Measurements from ENCODE around the gene DPEP3.
"Not testable (repeated sequence)": the region's sequence is repeated elsewhere in the genome, so short reads cannot be mapped to it uniquely, and the experiment has no call there.

The DPEP3 gene

DNA sequence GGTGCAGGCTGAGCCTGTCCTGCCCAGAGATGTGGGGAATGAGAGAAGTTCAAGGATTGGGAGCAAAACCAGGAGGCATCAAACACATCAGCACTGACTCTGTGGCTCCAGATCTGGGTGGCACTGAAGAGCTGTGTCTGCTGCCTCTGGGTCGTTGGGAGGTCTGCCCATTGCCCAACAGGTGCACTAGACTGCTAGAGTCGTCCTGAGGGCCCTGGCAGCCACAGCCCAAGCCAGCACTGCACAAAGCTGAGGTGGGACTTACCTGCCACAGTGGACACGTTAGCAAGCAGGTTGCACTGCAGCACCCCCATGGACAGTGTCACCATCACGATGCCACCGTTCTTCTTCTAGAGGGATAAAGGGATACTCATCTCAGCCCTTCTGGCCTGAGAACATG, 3.3 kb downstream of the DPEP3 start:
- no peak for DNase-seq (ENCODE audit: low read depth, low spot score)
- CTCF ChIA-PET = interaction anchor here (0.8 to 1.3 kb wide), 3 partner anchors 14 to 30 kb away, joined by 3 to 5 read pairs (median 4); no protein-coding TSS in a partner anchor
- TF ChIP-seq, protein P1, sequence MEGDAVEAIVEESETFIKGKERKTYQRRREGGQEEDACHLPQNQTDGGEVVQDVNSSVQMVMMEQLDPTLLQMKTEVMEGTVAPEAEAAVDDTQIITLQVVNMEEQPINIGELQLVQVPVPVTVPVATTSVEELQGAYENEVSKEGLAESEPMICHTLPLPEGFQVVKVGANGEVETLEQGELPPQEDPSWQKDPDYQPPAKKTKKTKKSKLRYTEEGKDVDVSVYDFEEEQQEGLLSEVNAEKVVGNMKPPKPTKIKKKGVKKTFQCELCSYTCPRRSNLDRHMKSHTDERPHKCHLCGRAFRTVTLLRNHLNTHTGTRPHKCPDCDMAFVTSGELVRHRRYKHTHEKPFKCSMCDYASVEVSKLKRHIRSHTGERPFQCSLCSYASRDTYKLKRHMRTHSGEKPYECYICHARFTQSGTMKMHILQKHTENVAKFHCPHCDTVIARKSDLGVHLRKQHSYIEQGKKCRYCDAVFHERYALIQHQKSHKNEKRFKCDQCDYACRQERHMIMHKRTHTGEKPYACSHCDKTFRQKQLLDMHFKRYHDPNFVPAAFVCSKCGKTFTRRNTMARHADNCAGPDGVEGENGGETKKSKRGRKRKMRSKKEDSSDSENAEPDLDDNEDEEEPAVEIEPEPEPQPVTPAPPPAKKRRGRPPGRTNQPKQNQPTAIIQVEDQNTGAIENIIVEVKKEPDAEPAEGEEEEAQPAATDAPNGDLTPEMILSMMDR (IDR thresholded peaks at IDR 0.05; ENCODE audit: insufficient read depth, low read length, missing control alignments) = no peak
- POLR2A ChIA-PET = no interaction called here
- no peak overlapping the region for H3K4me3 ChIP-seq (ENCODE audit: low read depth, low read length)

DNA sequence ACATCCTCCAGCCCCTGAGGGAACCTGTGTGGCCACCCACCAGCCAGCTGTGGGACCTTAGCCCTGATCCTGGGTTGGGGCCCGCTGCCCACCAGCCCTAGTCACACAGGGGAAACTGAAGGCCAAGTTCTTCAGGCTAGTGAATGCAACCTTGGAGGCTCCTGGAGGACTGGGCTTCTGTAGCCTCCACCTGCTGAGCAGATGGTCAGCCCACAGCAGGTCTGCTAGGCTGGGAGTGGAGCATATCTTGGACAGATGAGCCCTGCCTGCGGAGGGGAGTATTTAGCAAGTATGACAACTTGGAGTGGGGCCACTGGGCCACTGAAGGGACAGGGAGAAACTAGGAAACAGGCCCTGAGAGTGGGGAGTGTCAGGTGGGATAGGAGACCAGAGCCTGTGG, 4.1 kb downstream of the DPEP3 start:
- POLR2A ChIA-PET = no interaction called here
- TF ChIP-seq, protein P1 (IDR thresholded peaks at IDR 0.05; ENCODE audit: insufficient read depth, low read length, missing control alignments) = no peak
- no peak overlapping the region for H3K4me3 ChIP-seq (ENCODE audit: low read depth, low read length)
- DNase-seq (ENCODE audit: low read depth, low spot score) = no peak
- CTCF ChIA-PET = interaction anchor here (0.5 kb wide), 1 partner anchor 27 kb away, joined by 3 read pairs; no protein-coding TSS in a partner anchor

DNA sequence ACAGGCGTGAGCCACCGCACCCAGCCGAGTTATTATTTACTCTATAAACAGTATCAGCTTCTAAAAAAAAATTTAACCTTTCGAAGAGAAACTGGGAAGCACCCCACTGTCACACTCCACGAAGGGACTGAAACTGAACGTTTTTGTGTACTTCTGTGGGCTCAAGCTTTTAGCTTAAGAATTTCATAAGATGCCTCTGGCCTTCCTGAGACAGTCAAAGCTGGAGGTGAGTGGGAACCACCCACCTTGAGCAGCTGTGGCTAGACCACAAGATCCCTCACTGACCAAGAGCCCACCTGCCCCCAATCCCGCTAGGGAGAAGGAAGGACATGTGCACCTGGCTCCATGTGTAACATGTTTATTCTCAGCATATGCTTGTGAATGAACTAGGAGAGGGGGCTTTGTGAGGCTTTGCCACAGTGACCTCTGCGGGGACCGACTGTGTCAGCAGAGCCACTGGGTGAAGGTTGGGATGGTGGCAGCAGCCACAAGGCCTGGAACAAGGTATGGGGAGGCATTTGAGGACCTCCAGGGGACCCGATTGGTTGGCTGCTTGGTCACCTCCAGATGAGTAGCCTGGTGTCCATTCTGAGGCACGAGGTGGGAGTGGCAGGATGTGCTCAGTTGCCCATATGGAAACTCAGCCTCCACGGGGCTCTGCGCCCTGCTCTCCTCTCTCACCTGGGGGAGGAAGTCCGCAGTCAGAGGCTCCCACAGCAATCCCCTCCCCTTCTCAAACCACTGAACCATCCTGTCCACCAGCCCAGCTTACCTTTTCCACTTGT, 4.8 kb downstream of the DPEP3 start:
- no peak for DNase-seq (ENCODE audit: low read depth, low spot score)
- POLR2A ChIA-PET = no interaction called here
- CTCF ChIA-PET = interaction anchor here (0.7 kb wide), 1 partner anchor 13 kb away, joined by 3 read pairs; no protein-coding TSS in a partner anchor
- TF ChIP-seq, protein P1 (IDR thresholded peaks at IDR 0.05; ENCODE audit: insufficient read depth, low read length, missing control alignments) = no peak
- H3K4me3 ChIP-seq (ENCODE audit: low read depth, low read length) = no peak overlapping the region

DNA sequence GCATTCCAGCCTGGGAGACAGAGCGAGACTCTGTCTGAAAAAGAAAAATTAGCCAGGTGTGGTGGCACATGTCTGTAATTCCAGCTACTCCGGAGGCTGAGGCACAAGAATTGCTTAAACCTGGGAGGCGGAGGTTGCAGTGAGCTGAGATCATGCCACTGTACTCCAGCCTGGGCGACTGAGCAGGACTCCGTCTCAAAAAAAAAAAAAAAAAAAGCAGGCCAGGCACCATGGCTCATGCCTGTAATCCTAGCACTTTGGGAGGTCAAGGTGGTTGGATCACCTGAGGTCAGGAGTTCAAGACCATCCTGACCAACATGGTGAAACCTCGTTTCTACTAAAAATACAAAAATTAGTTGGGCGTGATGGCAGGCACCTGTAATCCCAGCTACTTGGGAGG, 8.0 kb downstream of the DPEP3 start:
- H3K4me3 ChIP-seq (ENCODE audit: low read depth, low read length); POLR2A ChIA-PET; DNase-seq (ENCODE audit: low read depth, low spot score): not testable (repeated sequence)
- CTCF ChIA-PET = interaction anchor here (1.0 kb wide), 1 partner anchor 20 kb away, joined by 3 read pairs; no protein-coding TSS in a partner anchor

DNA sequence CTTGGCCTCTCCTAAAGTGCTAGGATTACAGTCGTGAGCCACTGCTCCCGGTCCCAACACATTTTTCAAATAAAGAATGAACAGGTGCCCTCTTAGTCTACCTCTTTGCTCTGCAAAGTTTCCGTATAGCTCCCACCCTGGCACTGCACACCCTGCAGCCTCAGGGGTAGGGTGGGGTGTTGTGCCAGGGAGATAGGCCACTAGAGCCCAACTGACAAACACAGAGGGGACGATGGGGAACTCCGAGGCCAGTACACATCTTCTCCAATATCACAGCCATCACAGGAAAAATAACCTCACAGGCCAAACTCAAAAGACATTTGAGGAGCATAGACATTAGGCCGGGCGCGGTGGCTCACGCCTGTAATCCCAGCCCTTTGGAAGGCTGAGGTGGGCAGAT, 9.2 kb downstream of the DPEP3 start:
- DNase-seq (ENCODE audit: low read depth, low spot score) = no peak
- no peak overlapping the region for H3K4me3 ChIP-seq (ENCODE audit: low read depth, low read length)
- ChIA-PET POLR2A (no interaction called here), CTCF (interaction anchor here (0.9 to 1.2 kb wide), 3 partner anchors 21 to 257 kb away, joined by 3 to 4 read pairs (median 4); no protein-coding TSS in a partner anchor)
- TF ChIP-seq, protein P1 (IDR thresholded peaks at IDR 0.05; ENCODE audit: insufficient read depth, low read length, missing control alignments) = no peak

DNA sequence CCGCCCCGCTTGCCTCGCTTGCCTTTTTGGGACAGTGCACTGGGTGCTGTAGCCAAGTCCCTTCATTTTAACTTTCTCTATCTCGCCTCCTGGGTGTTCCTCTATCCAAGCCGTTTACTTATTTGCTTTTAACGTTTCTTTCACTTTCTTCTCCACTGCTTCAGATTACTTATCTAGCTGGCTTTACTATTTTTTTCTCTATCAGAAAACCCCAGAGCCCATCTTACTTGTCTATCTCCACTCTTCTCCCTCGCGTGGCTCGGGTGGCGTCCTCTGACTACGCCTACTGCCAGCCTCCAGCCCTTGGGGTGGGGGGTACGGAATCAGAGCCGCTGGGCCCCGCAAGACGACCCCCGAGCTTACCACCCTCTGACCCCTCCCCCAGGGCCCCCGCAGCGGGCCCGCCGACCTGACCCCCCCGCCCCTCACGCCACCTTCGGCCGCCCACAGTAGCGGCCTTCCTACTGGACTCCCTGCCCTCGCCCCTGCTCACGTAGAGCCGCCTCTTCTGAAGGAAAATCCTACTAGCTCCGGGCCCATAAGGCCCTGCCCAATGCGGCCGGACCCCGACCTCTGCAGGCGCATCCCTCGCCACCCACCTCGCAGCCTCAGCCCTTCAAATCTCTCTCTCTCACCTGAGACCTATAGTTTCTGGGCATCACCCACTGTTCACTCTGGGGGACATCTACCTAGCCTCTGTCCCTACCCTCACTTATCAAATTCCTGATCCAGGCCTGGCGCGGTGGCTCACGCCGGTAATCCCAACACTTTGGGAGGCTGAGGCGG, 10.9 kb downstream of the DPEP3 start:
- ChIA-PET POLR2A (no interaction called here), CTCF (interaction anchor here (0.9 to 1.0 kb wide), 2 partner anchors 22 to 72 kb away, joined by 4 to 5 read pairs; no protein-coding TSS in a partner anchor)
- no peak for DNase-seq (ENCODE audit: low read depth, low spot score)
- peak overlapping the region; percentile 97 for H3K4me3 ChIP-seq (ENCODE audit: low read depth, low read length)
- TF ChIP-seq, protein P1 (IDR thresholded peaks at IDR 0.05; ENCODE audit: insufficient read depth, low read length, missing control alignments) = no peak
